Subcutaneous adipose tissue (tissue), 4 donors: ENCODE data around the gene ZDHHC12. TPM values are rescaled to one million over a fixed set of nuclear protein-coding genes. Genes with fewer than 3 reads are reported as not detected.

Experiments
- total RNA-seq, 4 donors: library from RNA; depleted of rRNA; stranded (reverse); fragments of >200 nt; gene quantifications; one replicate each; pipeline ENCODE4 v1.1.0, GENCODE V29; 2016
- TF ChIP-seq, protein P1 (sequence below): fragments of 450-650 bp; IDR thresholded peaks from one replicate; pipeline ENCODE4 v1.5.1; 2016; ENCODE audit warnings: low read depth, mild to moderate bottlenecking, control low read depth, antibody characterized with exemption, moderate library complexity

ZDHHC12 gene
- total RNA-seq, 4 donors from 2014 or later: 11.7 to 36.5 (median 27.0) TPM

GRCh38 chr9:128729766-128730517, 6.0 kb upstream of the ZDHHC12 start:
- TF ChIP-seq, protein P1, sequence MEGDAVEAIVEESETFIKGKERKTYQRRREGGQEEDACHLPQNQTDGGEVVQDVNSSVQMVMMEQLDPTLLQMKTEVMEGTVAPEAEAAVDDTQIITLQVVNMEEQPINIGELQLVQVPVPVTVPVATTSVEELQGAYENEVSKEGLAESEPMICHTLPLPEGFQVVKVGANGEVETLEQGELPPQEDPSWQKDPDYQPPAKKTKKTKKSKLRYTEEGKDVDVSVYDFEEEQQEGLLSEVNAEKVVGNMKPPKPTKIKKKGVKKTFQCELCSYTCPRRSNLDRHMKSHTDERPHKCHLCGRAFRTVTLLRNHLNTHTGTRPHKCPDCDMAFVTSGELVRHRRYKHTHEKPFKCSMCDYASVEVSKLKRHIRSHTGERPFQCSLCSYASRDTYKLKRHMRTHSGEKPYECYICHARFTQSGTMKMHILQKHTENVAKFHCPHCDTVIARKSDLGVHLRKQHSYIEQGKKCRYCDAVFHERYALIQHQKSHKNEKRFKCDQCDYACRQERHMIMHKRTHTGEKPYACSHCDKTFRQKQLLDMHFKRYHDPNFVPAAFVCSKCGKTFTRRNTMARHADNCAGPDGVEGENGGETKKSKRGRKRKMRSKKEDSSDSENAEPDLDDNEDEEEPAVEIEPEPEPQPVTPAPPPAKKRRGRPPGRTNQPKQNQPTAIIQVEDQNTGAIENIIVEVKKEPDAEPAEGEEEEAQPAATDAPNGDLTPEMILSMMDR: no peak

DNA sequence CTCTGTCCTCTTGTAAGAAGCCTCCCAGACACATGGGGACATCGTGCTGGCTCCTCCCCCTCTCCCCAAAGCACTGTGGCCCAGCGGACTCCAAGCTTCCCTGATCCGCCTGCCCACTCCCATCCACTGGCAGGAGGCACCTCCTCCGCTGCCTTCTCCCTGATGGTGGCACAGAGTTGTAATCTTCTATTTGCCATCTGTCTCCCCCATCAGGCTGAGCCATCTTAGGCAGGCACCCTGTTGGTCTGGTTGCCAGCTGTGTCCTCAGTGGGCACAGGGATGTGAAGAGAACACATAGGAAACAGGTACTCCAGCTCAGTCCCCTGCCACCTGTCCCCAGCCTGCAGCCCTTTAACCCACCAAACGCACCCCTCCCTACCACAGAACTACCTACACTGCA, 5.4 kb upstream of the ZDHHC12 start:
- TF ChIP-seq, protein P1: no peak

- TF ChIP-seq, protein P1: no peak
These were observed 4.4 kb upstream of the ZDHHC12 start for GRCh38 chr9:128728298-128728697.

- TF ChIP-seq, protein P1: no peak
These were observed 3.8 kb upstream of the ZDHHC12 start for GRCh38 chr9:128727640-128728248.

DNA sequence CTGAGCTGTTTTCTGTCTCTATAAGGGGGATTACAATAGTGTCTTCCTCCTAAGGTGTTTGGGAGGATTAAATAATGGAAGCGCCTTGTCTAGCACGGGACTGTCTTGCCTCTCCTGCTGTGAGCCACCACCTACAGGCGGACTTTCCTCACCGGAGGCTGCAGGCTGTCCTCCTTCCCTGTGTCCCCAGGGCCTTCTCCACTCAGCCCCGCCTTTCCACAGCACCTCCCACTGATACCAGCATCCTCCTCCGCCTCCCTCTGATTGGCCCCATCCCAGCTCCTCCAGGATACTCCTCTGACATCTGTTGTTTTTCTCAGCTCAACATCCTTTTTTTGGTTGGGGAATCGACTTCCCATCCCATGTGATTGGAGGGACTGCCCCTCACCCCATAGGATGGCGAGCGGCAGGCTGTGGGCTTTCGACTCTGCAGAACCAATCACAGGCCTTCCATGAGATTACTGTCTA, 851 bp upstream of the ZDHHC12 start:
- TF ChIP-seq, protein P1: no peak

DNA sequence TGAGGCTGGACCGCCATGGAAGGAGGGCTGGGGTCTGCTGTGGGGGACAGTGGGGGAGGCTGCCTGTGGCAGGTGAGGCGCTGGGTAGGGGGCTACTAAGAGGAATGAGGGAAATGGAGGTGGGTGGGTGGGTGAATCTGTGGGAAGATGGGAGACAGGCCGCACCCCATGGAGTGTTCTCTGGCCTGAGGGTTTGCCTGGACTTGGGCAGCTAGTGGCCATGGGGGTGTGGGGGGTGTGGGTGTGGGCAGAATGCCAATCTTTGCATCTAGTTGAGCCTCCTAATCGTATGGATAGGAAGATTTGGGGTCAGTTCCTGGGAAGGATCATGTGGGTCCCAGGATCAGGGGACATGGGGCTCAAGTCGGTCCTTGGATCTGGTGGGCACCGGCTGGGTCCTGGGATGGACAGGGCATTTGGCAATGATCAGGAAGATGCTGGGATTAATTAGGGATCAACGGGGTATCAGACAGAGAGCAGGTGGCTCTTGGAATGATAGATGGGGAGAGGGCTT, 518 bp downstream of the ZDHHC12 start:
- TF ChIP-seq, protein P1: no peak
